GM12865 (cell line): ENCODE data around the gene NCOR2.
A peak's percentile ranks its signal among the peaks of the same experiment; 100 is the strongest.

Experiments used
- DNase-seq: peaks from one replicate; pipeline ENCODE4 v3.0.0; 2010; ENCODE audit warnings: low read depth
- H3K4me3 ChIP-seq: 2 replicates; pipeline ENCODE4 v1.5.1; 2011; ENCODE audit warnings: mild to moderate bottlenecking, low read depth, low read length, control low read depth
- TF ChIP-seq, protein P1 (sequence below): IDR thresholded peaks from 2 replicates; pipeline ENCODE4 v1.5.1; 2011; ENCODE audit warnings: low read length, control low read depth, low read depth, inconsistent platforms; ENCODE audit not compliant: insufficient read depth; ENCODE audit errors: missing control alignments

The NCOR2 gene

DNA sequence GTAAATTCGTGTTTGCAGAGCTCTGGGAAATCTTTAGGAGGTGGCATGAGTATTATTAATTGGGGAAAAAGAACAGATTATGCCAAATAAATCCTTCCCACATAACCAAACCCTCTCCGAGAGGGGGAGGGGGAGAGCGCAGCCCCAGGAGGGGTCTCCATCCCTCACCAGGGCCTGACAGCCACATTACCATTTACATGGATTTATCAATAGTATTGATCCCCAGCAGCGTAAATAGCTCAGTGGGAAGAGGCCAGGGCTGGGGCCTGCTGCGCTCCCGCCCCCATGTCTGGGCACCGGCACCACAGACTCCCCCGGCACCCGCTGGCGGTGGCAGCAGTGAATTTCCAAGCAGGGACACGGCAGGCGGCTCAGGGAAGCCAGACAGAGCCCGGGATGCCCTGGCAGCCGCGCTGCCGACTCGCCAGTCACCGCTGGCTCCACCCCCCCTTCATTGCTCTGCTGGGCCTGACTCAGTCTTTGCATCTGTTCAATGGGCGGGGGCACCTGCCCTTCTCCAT lies 2.4 kb downstream of the NCOR2 start:
- TF ChIP-seq, protein P1, sequence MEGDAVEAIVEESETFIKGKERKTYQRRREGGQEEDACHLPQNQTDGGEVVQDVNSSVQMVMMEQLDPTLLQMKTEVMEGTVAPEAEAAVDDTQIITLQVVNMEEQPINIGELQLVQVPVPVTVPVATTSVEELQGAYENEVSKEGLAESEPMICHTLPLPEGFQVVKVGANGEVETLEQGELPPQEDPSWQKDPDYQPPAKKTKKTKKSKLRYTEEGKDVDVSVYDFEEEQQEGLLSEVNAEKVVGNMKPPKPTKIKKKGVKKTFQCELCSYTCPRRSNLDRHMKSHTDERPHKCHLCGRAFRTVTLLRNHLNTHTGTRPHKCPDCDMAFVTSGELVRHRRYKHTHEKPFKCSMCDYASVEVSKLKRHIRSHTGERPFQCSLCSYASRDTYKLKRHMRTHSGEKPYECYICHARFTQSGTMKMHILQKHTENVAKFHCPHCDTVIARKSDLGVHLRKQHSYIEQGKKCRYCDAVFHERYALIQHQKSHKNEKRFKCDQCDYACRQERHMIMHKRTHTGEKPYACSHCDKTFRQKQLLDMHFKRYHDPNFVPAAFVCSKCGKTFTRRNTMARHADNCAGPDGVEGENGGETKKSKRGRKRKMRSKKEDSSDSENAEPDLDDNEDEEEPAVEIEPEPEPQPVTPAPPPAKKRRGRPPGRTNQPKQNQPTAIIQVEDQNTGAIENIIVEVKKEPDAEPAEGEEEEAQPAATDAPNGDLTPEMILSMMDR, result no peak
- H3K4me3 ChIP-seq, result peak overlapping the region; percentile 96
- DNase-seq, result peak; percentile 40

DNA sequence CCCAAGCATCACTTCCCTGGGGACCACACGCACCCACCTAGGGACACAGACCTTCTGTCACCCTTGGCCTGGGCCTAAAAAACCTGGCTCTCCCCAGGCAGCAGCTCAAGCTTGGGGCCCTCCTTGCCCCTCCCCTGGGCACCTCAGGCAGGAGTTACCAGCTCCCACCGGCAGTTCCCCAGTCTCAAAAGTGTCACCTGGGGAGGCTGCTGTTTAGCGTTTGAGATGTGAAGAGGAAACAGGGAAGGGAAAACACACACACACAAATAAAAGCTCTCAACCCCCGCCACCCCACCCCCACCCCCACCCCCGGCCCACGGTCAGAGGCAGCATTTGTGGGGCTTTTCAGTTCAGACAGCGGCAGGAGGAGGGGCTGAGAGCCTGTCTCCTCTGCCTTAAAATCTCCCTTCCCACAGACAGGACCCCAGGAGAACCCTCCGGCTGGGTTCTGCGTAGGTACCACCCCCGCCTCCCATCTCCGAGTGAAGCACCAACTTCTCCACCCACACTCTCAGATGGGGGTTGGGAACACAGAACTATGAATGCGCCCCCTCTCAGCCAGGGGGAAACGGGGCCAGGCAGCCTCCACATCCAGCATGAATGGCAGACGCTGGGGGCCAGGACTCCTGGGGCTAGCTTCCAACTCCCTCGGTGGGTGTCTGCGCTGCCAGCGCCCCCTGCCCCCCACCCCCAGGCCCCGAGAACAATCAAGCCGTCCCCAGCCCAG lies 3.0 kb downstream of the NCOR2 start:
- peak overlapping the region; percentile 96 for H3K4me3 ChIP-seq
- TF ChIP-seq, protein P1, result no peak
- no peak for DNase-seq

DNA sequence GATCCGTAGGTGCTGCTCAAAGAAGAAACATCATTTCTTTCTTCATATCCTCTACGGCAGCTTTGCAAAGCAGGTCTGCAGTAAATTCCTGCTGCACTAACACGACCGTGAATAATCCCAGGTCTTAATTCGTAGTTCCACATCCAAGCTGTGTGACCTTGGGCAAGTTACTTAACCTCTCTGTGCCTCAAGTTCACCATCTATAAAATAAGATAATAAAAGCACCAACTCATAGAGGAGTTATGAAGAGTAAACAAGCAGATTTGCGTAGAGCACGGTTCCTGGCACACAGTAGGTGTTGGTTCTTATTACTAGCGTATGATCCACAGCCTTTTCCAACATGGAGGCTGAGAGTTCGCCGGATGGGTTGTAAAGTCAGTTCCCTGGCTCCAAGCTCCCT lies 3.6 kb downstream of the NCOR2 start:
- H3K4me3 ChIP-seq, result no peak overlapping the region
- DNase-seq, result no peak
- TF ChIP-seq, protein P1, result no peak

DNA sequence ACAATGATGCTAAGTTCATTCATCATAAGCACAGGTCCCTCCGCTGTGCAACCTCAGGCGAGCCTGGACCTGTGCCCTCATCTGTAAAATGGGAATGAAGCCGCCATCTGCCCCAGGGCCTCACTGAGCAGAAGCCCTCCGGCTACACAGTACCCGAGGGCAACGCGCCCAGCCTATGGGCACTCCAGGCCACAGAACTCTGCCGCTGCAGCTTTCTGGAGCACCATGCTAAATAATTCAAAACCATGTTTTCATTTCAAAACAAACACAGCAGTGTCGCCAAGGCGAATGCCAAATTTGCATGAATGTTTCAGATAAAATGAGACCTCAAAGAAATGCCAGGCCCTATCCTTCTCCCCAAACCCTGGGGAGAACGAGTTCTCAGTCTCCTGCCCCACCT lies 4.0 kb downstream of the NCOR2 start:
- H3K4me3 ChIP-seq, result no peak overlapping the region
- no peak for DNase-seq
- TF ChIP-seq, protein P1, result no peak

DNA sequence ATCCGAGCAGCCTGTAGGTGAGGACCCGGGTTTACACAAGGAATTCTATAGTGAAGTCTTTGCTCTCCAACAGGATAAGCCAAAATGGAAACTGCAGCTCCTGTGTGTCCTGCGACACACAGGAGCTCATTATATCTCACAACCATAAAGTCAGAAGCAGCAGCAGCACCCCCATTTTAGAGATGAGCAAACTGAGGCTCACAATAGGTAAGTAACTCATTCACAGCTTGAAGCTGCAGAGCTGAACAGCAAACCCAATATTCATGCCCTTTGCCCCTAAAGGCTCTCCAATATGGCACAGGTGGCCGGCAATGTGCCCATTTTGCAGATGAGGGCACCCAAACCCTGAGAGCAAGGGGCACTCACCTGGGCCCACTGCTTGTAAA lies 4.6 kb downstream of the NCOR2 start:
- H3K4me3 ChIP-seq, result no peak overlapping the region
- TF ChIP-seq, protein P1, result no peak
- DNase-seq, result no peak

DNA sequence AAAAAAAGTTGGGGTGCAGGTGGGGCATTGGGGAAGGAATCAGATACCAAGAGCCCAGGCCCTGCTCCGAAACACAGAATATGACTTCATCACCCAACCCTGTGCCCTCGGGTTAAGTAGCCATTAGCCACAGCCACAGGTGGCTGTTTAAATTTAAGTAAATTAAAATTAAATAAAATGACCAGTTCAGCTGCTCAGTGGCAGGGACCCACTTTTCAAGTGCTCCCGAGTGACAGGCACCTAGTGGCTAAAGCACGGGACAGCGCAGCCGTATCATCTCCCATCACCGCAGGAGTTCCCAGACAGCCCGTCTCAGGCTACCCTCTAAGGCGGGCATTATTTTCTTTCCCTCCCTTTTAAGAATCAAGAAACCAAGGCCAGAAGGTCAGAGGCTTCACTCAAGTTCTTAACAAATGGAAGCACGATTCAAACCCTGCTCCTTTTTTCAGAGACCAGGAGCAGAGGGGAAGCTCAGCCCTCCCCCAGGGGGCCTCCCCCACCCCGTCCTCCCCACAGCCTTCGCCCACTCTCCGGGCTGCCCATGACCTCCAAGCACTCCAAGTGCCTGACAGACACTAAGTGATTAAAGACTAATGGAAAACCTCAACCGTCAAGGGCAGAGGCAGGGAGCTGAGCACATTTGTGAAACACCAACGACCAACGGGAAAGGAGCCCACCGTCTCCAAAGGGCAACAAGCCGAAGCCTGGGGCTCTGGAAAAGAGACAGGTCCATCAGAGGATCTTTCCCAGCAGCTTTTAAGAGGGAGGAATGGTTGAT lies 5.2 kb downstream of the NCOR2 start:
- TF ChIP-seq, protein P1, result no peak
- DNase-seq, result no peak
- no peak overlapping the region for H3K4me3 ChIP-seq
